Measurements from ENCODE around the gene RAB6A. TPM values are rescaled to one million over a fixed set of nuclear protein-coding genes. Genes with fewer than 3 reads are reported as not detected.
A peak's percentile ranks its signal among the peaks of the same experiment; 100 is the strongest.

Gene RAB6A
- total and polyA plus RNA-seq, 2 of the 8 experiments (the other 6 are each of a cell fraction or from before 2014, with no cell fraction given): 24.4 to 88.6 TPM

- DNase-seq (ENCODE audit: low read depth in 1 of 2, low spot score in 2 of 2) (no peak), FAIRE-seq (no peak)
- no peak overlapping the region for H4K8ac ChIP-seq (ENCODE audit: extremely low read depth, insufficient read depth, low read length)
- ChIA-PET CTCF (ENCODE audit: partially characterized antibody) (interaction anchor here (0.7 to 30.1 kb wide), 4 partner anchors 17 to 1886 kb away, joined by 3 to 653 read pairs (median 4); partner anchors contain the start of gene PLEKHB1), POLR2A (ENCODE audit: partially characterized antibody) (no interaction called here)
- H2BK15ac ChIP-seq (ENCODE audit: low read length): no peak overlapping the region
- H2BK120ac ChIP-seq (replicated peaks; ENCODE audit: low read depth, low read length): no peak overlapping the region
- H4K20me1 ChIP-seq (replicated peaks in 1 of 2; ENCODE audit: control insufficient read depth in 1 of 2, insufficient read depth in 2 of 2, low read length in 2 of 2): no peaks in the 10 kb centered on the region
- 79% methylated on average over 6 of the region's 6 CpGs; no CpG with 5 or more reads in 1 of the 2 experiments for WGBS, 2 experiments (ENCODE audit: extremely low coverage in 1 of 2, insufficient coverage in 1 of 2, insufficient read length in 1 of 2, insufficient replicate concordance in 2 of 2, low coverage in 1 of 2, low lambda C conversion rate in 2 of 2, missing lambda C conversion rate in 1 of 2)
- H3K27me3 ChIP-seq (replicated peaks in 1 of 4; ENCODE audit: control insufficient read depth in 3 of 4, extremely low read depth in 1 of 4, insufficient read depth in 3 of 4, low read length in 3 of 4): no peaks in the 10 kb centered on the region; a peak in 1 of 7 replicates
- H3K9ac ChIP-seq (replicated peaks in 1 of 4; ENCODE audit: extremely low read depth in 1 of 4, low read depth in 3 of 4, low read length in 3 of 4): no peak overlapping the region
- H2BK20ac ChIP-seq (ENCODE audit: low read length): no peak overlapping the region
- no peaks in the 10 kb centered on the region for H3K79me2 ChIP-seq (ENCODE audit: control insufficient read depth in 1 of 2, insufficient read depth in 2 of 2, low read length in 2 of 2)
- H3K79me1 ChIP-seq (ENCODE audit: low read depth, low read length): no peaks in the 10 kb centered on the region
- no peaks in the 10 kb centered on the region; a peak in 2 of 8 replicates for H3K36me3 ChIP-seq (ENCODE audit: control insufficient read depth in 2 of 4, insufficient read depth in 4 of 4, low read length in 3 of 4)
- H3K4ac ChIP-seq (replicated peaks; ENCODE audit: insufficient read length, low read depth, low read length): no peak overlapping the region
- H3K4me3 ChIP-seq (ENCODE audit: extremely low read depth in 1 of 4, insufficient read depth in 2 of 4, low read depth in 3 of 4, low read length in 4 of 4): no peak overlapping the region
- no peak overlapping the region for H4K5ac ChIP-seq (ENCODE audit: insufficient read length, low read depth, low read length)
- no peak overlapping the region for H3K56ac ChIP-seq (replicated peaks; ENCODE audit: insufficient read length, low read depth, low read length)
- H2AK5ac ChIP-seq (ENCODE audit: low read depth, low read length): no peak overlapping the region
- H3K18ac ChIP-seq (ENCODE audit: extremely low read depth, low read length): no peak overlapping the region
- no peak overlapping the region for H3K14ac ChIP-seq (ENCODE audit: insufficient read length)
- no peak overlapping the region for H4K91ac ChIP-seq (replicated peaks; ENCODE audit: insufficient read length, low read length)
- no peak overlapping the region for H2AFZ ChIP-seq (ENCODE audit: low read length)
- peaks cover 2 to 13% (median 9%) of the 10 kb centered on the region in 4 experiments for H3K4me1 ChIP-seq (replicated peaks in 1 of 4; ENCODE audit: control insufficient read depth in 3 of 4, insufficient read depth in 4 of 4, low read length in 3 of 4)
- H3K9me3 ChIP-seq (ENCODE audit: insufficient read depth in 2 of 2, low read depth in 1 of 2, low read length in 1 of 2): no peaks in the 10 kb centered on the region
- 0 out of 2 replicates have a peak overlapping the region, but pooled peaks have one; percentile 10 for H2BK12ac ChIP-seq (ENCODE audit: low read depth, low read length)
- no peaks in the 10 kb centered on the region for H3K23me2 ChIP-seq (ENCODE audit: low read depth, low read length)
- H3K23ac ChIP-seq (ENCODE audit: insufficient read length): no peak overlapping the region
- H2BK5ac ChIP-seq (ENCODE audit: low read depth, low read length): no peak overlapping the region
- 0 out of 4 replicates have a peak overlapping the region, but pooled peaks of 1 of the 2 experiments have one; percentile 9 for H3K4me2 ChIP-seq (ENCODE audit: insufficient read depth in 1 of 2, low read depth in 2 of 2, low read length in 2 of 2)
- no peak overlapping the region for H3K27ac ChIP-seq (ENCODE audit: low read depth, low read length)
- TF ChIP-seq SP4 (IDR thresholded peaks at IDR 0.05; ENCODE audit: low read length) (no peak), CTBP2 (IDR thresholded peaks at IDR 0.05; ENCODE audit: borderline replicate concordance, insufficient read depth, insufficient read length, low read length) (no peak), TBP (IDR thresholded peaks at IDR 0.05; ENCODE audit: low read depth, low read length) (no peak), POLR2A (IDR thresholded peaks at IDR 0.05; ENCODE audit: control extremely low read depth in 1 of 2, low read depth in 2 of 2, low read length in 2 of 2) (no peak), SRF (IDR thresholded peaks at IDR 0.05; ENCODE audit: low read depth, low read length) (no peak), CBX5 (IDR thresholded peaks at IDR 0.05; ENCODE audit: low read depth, low read length) (no peak), PHF8 (conservative IDR thresholded peaks at IDR 0.05; ENCODE audit: low read depth, low read length) (no peak)
- TF ChIP-seq, protein P1, sequence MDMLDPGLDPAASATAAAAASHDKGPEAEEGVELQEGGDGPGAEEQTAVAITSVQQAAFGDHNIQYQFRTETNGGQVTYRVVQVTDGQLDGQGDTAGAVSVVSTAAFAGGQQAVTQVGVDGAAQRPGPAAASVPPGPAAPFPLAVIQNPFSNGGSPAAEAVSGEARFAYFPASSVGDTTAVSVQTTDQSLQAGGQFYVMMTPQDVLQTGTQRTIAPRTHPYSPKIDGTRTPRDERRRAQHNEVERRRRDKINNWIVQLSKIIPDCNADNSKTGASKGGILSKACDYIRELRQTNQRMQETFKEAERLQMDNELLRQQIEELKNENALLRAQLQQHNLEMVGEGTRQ (IDR thresholded peaks at IDR 0.05; ENCODE audit: low read length): no peak
- TF ChIP-seq, protein P2, sequence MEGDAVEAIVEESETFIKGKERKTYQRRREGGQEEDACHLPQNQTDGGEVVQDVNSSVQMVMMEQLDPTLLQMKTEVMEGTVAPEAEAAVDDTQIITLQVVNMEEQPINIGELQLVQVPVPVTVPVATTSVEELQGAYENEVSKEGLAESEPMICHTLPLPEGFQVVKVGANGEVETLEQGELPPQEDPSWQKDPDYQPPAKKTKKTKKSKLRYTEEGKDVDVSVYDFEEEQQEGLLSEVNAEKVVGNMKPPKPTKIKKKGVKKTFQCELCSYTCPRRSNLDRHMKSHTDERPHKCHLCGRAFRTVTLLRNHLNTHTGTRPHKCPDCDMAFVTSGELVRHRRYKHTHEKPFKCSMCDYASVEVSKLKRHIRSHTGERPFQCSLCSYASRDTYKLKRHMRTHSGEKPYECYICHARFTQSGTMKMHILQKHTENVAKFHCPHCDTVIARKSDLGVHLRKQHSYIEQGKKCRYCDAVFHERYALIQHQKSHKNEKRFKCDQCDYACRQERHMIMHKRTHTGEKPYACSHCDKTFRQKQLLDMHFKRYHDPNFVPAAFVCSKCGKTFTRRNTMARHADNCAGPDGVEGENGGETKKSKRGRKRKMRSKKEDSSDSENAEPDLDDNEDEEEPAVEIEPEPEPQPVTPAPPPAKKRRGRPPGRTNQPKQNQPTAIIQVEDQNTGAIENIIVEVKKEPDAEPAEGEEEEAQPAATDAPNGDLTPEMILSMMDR (IDR thresholded peaks at IDR 0.05; ENCODE audit: control extremely low read depth in 1 of 3, insufficient read depth in 1 of 3, low read depth in 1 of 3, low read length in 3 of 3): no peak
Observed at GRCh38 chr11:73652856-73653559, 107.9 kb downstream of the RAB6A start.

All from H1 (cell line).